Right atrium auricular region (tissue), 2 donors: ENCODE measurements around the gene KDM4B. TPM values are rescaled to one million over a fixed set of nuclear protein-coding genes. Genes with fewer than 3 reads are reported as not detected.
"Not testable (repeated sequence)": the region's sequence is repeated elsewhere in the genome, so short reads cannot be mapped to it uniquely, and the experiment has no call there.

ENCODE experiments used
- DNase-seq: peaks from one replicate; pipeline ENCODE4 v3.0.0-alpha.2; 2019; ENCODE audit warnings: low spot score
- H3K27ac ChIP-seq, 2 donors: fragments of 200-600 bp; sonication (generic); 1 replicate in 1 of 2; 2 replicates in 1 of 2; pipeline ENCODE4 v1.5.1; 2016 to 2019
- H3K27me3 ChIP-seq, 2 donors: fragments of 200-600 bp; sonication (generic); one replicate each; pipeline versions ENCODE4 v1.5.1 to v1.6.0; 2017 to 2019
- H3K36me3 ChIP-seq: fragments of 200-600 bp; sonication (generic); one replicate; pipeline ENCODE4 v1.5.1; 2016
- H3K4me1 ChIP-seq, 2 donors: fragments of 200-600 bp; sonication (generic); one replicate each; pipeline versions ENCODE4 v1.5.1 to v1.6.0; 2017 to 2019
- H3K4me3 ChIP-seq, 2 donors: fragments of 200-600 bp; sonication (generic); 1 replicate in 1 of 2; 2 replicates in 1 of 2; pipeline ENCODE4 v1.5.1; 2017 to 2019; ENCODE audit warnings: mild to moderate bottlenecking in 1 of 2, moderate library complexity in 1 of 2
- H3K9me3 ChIP-seq, 2 donors: fragments of 200-600 bp; sonication (generic); one replicate each; pipeline ENCODE4 v1.5.1; 2019
- CTCF ChIP-seq, 2 donors: fragments of 200-600 bp; sonication (generic); IDR thresholded peaks; one replicate each; pipeline ENCODE4 v1.5.1; 2019; ENCODE audit warnings: antibody characterized with exemption in 2 of 2
- total RNA-seq, 2 donors: library from RNA; depleted of rRNA; stranded (reverse); fragments of >200 nt; gene quantifications; one replicate each; pipeline ENCODE4 v1.1.0, GENCODE V29; 2016

The KDM4B gene
- total RNA-seq, 2 donors from 2014 or later = 17.6 to 26.0 TPM

GRCh38 chr19:4970558-4971423, 1.9 kb downstream of the KDM4B start:
- Histone ChIP-seq H3K27me3 (no peaks in the 10 kb centered on the region), H3K9me3 (no peaks in the 10 kb centered on the region), H3K4me3 (peak overlapping the region; percentile 61 to 71), H3K36me3 (no peaks in the 10 kb centered on the region), H3K27ac (peak overlapping the region; percentile 69 to 82), H3K4me1 (peaks cover 0 to 60% of the 10 kb centered on the region in 2 donors)
- no peak for DNase-seq
- TF ChIP-seq CTCF (IDR thresholded peaks at IDR 0.05) = no peak

DNA sequence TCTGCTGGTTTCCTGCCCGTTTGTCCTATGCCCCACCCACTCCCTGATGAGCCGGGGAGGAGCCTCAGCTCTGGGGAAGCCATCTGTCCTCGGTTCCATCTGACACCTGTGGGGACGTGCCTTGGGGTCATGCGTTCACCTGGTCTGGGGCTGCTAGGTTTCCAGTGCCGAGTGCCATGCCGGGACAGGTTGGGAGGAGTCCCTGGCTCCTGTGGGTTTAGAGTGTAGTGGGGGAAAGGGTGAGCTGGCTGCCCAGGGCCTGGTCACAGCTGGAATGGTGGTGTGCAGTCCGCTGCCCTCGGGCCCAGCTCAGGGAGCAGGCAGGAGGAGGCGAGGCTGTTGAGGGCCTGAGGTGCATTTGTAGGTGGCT, 2.5 kb downstream of the KDM4B start:
- no peaks in the 10 kb centered on the region for H3K9me3 ChIP-seq
- H3K27ac ChIP-seq = peak overlapping the region; percentile 69 to 82
- no peaks in the 10 kb centered on the region for H3K27me3 ChIP-seq
- TF ChIP-seq CTCF (IDR thresholded peaks at IDR 0.05) = no peak
- H3K36me3 ChIP-seq = no peaks in the 10 kb centered on the region
- DNase-seq = no peak
- peaks cover 0 to 67% of the 10 kb centered on the region in 2 donors for H3K4me1 ChIP-seq
- peak overlapping the region; percentile 61 to 71 for H3K4me3 ChIP-seq

DNA sequence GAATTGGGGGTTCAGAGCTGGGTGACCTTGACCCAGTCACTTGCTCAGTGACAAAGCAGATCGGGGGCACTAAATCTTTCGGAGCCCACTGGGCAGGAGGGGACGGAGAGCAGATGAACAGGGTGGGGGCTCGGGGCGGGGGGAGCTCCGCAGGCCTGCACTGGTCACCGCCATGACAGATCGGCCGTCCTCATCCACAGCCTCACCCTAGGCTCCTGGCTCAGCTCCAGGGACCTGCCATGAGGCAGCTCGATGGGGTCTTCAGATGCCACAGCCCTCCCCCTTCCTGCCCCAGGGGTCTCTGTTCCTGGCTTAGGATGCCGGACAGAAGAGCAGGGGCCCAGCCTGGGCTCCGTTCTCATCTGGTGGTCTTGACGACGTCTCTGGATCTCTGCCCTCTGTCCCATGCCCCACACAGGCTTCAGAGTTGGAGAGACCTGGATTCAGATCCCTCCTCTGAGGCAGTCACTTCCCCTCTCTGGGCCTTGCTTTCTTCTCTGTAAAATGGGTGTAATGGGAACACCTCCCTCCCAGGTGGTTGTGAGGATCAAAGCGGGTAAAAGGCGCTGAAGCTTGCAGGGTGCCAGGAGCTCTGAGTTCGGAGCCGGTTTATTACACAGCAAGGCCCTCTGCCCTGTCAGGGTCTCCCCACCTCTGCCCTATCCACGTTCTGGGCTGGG, 3.0 kb downstream of the KDM4B start:
- peak overlapping the region; percentile 69 to 82 for H3K27ac ChIP-seq
- peaks cover 0 to 72% of the 10 kb centered on the region in 2 donors for H3K4me1 ChIP-seq
- H3K4me3 ChIP-seq = peak overlapping the region in 1 of 2 donors; percentile 71
- DNase-seq = no peak
- H3K9me3 ChIP-seq = no peaks in the 10 kb centered on the region
- no peaks in the 10 kb centered on the region for H3K27me3 ChIP-seq
- no peaks in the 10 kb centered on the region for H3K36me3 ChIP-seq
- TF ChIP-seq CTCF (IDR thresholded peaks at IDR 0.05) = no peak

GRCh38 chr19:4972509-4973230, 3.8 kb downstream of the KDM4B start:
- Histone ChIP-seq H3K27me3 (no peaks in the 10 kb centered on the region), H3K9me3 (no peaks in the 10 kb centered on the region), H3K4me1 (peaks cover 0 to 79% of the 10 kb centered on the region in 2 donors), H3K36me3 (no peaks in the 10 kb centered on the region), H3K4me3 (no peak overlapping the region), H3K27ac (peak overlapping the region in 1 of 2 donors; percentile 82)
- no peak for TF ChIP-seq CTCF (IDR thresholded peaks at IDR 0.05)
- DNase-seq = no peak

DNA sequence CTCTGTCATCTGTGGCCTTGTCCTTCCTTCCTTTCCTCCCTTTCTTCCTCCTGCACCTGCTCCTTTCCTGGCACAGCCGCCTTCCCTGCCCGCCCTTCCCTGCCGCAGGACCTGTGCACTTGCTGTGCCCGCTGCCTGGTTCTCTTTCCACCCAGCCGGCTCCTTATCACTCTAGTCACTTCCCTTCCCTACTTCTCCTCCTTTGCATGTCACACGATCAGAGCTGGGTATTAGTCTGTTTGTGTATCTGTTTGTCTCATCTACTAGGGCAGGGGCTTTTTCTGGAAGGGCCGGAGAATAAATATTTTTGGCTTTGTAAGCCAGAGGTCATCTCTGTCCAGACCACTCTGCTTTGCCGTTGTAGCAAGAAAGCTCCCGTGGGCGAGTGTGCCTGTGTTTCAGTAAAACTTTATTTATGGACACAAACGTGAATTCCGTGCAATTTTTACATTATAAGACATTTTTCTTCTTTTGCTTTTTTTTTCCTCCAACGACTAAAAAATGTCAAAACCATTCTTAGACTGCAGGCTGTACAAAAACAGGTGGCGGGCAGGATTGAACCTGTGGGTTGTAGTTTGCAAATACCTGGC, 6.1 kb downstream of the KDM4B start:
- H3K27ac ChIP-seq = peak overlapping the region in 1 of 2 donors; percentile 82
- no peak for TF ChIP-seq CTCF (IDR thresholded peaks at IDR 0.05)
- H3K4me3 ChIP-seq = no peak overlapping the region
- no peaks in the 10 kb centered on the region for H3K9me3 ChIP-seq
- DNase-seq = no peak
- no peaks in the 10 kb centered on the region for H3K27me3 ChIP-seq
- H3K36me3 ChIP-seq = no peaks in the 10 kb centered on the region
- peaks cover 0 to 84% of the 10 kb centered on the region in 2 donors for H3K4me1 ChIP-seq

DNA sequence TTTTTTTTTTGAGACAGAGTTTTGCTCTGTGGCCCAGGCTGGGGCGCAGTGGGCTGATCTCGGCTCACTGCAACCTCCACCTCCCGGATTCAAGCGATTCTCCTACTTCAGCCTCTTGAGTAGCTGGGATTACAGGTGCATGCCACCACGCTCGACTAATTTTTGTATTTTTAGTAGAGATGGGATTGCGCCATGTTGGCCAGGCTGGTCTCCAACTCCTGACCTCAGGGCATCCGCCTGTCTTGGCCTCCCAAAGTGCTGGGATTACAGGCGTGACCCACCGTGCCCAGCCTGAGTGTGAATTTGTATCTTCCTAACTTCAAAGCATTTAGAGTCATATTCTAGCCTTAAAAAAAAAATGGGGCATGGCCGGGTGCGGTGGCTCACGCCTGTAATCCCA, 6.7 kb downstream of the KDM4B start:
- H3K36me3 ChIP-seq, H3K27me3 ChIP-seq, H3K9me3 ChIP-seq, DNase-seq, H3K4me3 ChIP-seq: not testable (repeated sequence)
- Histone ChIP-seq H3K27ac (peak overlapping the region; percentile 82), H3K4me1 (peaks cover 0 to 78% of the 10 kb centered on the region in 2 donors)
